ENCODE measurements around the gene TENM4. TPM values are rescaled to one million over a fixed set of nuclear protein-coding genes. Genes with fewer than 3 reads are reported as not detected.

TENM4 gene
- total RNA-seq, 2 donors from 2014 or later: 68.2 to 130 TPM

DNA sequence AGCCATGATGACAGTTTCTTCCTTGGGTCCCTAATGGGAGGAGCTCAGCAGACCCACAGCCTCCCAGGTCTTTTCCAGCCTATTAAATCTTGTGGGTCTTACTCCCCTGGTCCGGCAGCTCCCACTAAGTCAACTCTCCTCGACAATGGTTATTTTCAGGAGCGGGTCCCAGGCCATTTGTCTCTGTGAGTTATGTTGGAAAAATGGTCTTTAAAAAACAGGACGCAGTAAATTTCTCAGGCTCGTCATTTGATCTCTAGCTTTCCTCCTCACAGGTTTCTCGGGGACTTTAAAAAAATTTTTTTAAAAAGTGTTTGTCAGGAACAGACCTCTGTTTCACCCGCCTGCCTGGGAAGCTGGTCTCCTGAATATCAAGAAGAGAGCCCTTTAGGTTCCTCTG is 468.7 kb downstream of the TENM4 start:
- Mint-ChIP-seq H3K4me1 (peaks cover 4% of the 10 kb centered on the region), H3K36me3 (ENCODE audit: low read depth) (no peaks in the 10 kb centered on the region), H3K27ac (no peak overlapping the region), H3K9me3 (no peaks in the 10 kb centered on the region), H3K27me3 (ENCODE audit: insufficient read depth) (no peaks in the 10 kb centered on the region), H3K4me3 (no peak overlapping the region)
- TF ChIP-seq, protein P1, sequence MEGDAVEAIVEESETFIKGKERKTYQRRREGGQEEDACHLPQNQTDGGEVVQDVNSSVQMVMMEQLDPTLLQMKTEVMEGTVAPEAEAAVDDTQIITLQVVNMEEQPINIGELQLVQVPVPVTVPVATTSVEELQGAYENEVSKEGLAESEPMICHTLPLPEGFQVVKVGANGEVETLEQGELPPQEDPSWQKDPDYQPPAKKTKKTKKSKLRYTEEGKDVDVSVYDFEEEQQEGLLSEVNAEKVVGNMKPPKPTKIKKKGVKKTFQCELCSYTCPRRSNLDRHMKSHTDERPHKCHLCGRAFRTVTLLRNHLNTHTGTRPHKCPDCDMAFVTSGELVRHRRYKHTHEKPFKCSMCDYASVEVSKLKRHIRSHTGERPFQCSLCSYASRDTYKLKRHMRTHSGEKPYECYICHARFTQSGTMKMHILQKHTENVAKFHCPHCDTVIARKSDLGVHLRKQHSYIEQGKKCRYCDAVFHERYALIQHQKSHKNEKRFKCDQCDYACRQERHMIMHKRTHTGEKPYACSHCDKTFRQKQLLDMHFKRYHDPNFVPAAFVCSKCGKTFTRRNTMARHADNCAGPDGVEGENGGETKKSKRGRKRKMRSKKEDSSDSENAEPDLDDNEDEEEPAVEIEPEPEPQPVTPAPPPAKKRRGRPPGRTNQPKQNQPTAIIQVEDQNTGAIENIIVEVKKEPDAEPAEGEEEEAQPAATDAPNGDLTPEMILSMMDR (conservative IDR thresholded peaks at IDR 0.05): no peak
- Histone ChIP-seq H3K27me3 (ENCODE audit: control insufficient read depth, insufficient read depth, low read length, poor library complexity, severe bottlenecking) (no peaks in the 10 kb centered on the region), H3K4me1 (ENCODE audit: control insufficient read depth, insufficient read depth, low read length) (no peaks in the 10 kb centered on the region), H3K36me3 (ENCODE audit: control insufficient read depth, insufficient read depth, low read length) (no peaks in the 10 kb centered on the region), H3K9me3 (ENCODE audit: control insufficient read depth, low read length) (no peaks in the 10 kb centered on the region), H3K27ac (ENCODE audit: low read depth, low read length) (no peak overlapping the region), H3K9ac (ENCODE audit: extremely low read depth, low read length, poor library complexity, severe bottlenecking) (no peak overlapping the region), H3K4me3 (ENCODE audit: low read length) (no peak overlapping the region)
- DNase-seq: no peak
- 95 to 100% methylated on average over 2 to 7 of the region's 7 CpGs for WGBS, 2 experiments (ENCODE audit: insufficient coverage in 1 of 2, insufficient read length in 1 of 2)

DNA sequence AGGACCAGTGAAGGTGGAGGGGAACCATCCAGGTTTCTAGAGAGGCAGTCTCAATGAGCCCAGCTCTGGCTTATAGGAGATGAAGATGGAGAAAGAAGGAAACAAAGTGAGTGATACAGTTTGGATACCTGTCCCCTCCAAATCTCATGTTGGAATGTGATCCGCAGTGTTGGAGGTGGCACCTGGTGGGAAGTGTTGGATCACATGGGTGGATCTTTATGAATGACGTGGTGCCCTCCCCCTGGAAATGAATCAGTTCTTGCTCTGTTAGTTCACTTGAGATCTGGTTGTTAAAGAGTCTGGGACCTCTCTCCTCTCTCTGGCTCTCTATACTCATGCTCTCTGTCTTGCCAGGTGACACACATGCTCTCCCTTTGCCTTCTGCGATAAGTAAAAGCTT is 473.0 kb downstream of the TENM4 start:
- no peak overlapping the region for H3K4me3 ChIP-seq (ENCODE audit: low read length)
- Mint-ChIP-seq H3K27me3 (ENCODE audit: insufficient read depth) (no peaks in the 10 kb centered on the region), H3K9me3 (no peaks in the 10 kb centered on the region), H3K36me3 (ENCODE audit: low read depth) (no peaks in the 10 kb centered on the region), H3K4me1 (no peaks in the 10 kb centered on the region), H3K27ac (no peak overlapping the region), H3K4me3 (no peak overlapping the region)
- H3K4me1 ChIP-seq (ENCODE audit: control insufficient read depth, insufficient read depth, low read length): no peaks in the 10 kb centered on the region
- H3K9ac ChIP-seq (ENCODE audit: extremely low read depth, low read length, poor library complexity, severe bottlenecking): no peak overlapping the region
- TF ChIP-seq, protein P1 (conservative IDR thresholded peaks at IDR 0.05): no peak
- no peak for DNase-seq
- H3K27me3 ChIP-seq (ENCODE audit: control insufficient read depth, insufficient read depth, low read length, poor library complexity, severe bottlenecking): no peaks in the 10 kb centered on the region
- WGBS, 2 experiments (ENCODE audit: insufficient coverage in 1 of 2, insufficient read length in 1 of 2): 79% methylated on average over 3 of the region's 3 CpGs; no CpG with 5 or more reads in 1 of the 2 experiments
- no peaks in the 10 kb centered on the region for H3K9me3 ChIP-seq (ENCODE audit: control insufficient read depth, low read length)
- no peak overlapping the region for H3K27ac ChIP-seq (ENCODE audit: low read depth, low read length)
- no peaks in the 10 kb centered on the region for H3K36me3 ChIP-seq (ENCODE audit: control insufficient read depth, insufficient read depth, low read length)

DNA sequence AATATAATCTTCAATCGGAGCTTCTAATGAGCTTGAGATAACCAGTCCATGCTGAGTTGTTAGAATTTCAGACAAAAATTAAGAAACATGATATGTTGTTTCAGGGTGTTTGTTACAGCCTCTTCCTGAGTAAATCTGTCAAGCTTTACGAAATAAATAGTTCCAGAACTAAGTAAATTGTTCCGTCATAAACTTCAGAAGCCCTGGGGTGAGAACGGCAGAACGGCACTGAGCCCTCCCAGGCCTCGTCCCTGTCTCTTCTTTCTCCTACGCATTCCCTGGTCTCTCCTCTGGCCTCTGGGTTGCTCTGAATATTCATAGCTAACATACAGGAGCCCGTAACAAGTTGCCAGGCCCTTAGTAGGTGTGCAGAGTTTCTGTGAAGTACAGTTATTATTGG is 475.4 kb downstream of the TENM4 start:
- H3K27ac Mint-ChIP-seq: no peak overlapping the region
- no peaks in the 10 kb centered on the region for H3K4me1 ChIP-seq (ENCODE audit: control insufficient read depth, insufficient read depth, low read length)
- TF ChIP-seq, protein P1 (conservative IDR thresholded peaks at IDR 0.05): no peak
- no peak overlapping the region for H3K9ac ChIP-seq (ENCODE audit: extremely low read depth, low read length, poor library complexity, severe bottlenecking)
- H3K27me3 Mint-ChIP-seq (ENCODE audit: insufficient read depth): no peaks in the 10 kb centered on the region
- H3K27ac ChIP-seq (ENCODE audit: low read depth, low read length): no peak overlapping the region
- H3K36me3 ChIP-seq (ENCODE audit: control insufficient read depth, insufficient read depth, low read length): no peaks in the 10 kb centered on the region
- DNase-seq: no peak
- H3K36me3 Mint-ChIP-seq (ENCODE audit: low read depth): no peaks in the 10 kb centered on the region
- H3K9me3 Mint-ChIP-seq: no peaks in the 10 kb centered on the region
- H3K4me3 Mint-ChIP-seq: no peak overlapping the region
- peaks cover 6% of the 10 kb centered on the region for H3K4me1 Mint-ChIP-seq
- no peak overlapping the region for H3K4me3 ChIP-seq (ENCODE audit: low read length)
- no peaks in the 10 kb centered on the region for H3K27me3 ChIP-seq (ENCODE audit: control insufficient read depth, insufficient read depth, low read length, poor library complexity, severe bottlenecking)
- no peaks in the 10 kb centered on the region for H3K9me3 ChIP-seq (ENCODE audit: control insufficient read depth, low read length)
- 87 to 92% methylated on average over 5 to 8 of the region's 8 CpGs for WGBS, 2 experiments (ENCODE audit: insufficient coverage in 1 of 2, insufficient read length in 1 of 2)

Data from endodermal cell (in vitro differentiated cells).